H1 (cell line): ENCODE measurements around the gene MCCD1. TPM values are rescaled to one million over a fixed set of nuclear protein-coding genes. Genes with fewer than 3 reads are reported as not detected.

Source experiments
- CTCF ChIA-PET: fragments of 300-600 bp; sonication (Branson Sonifier 250); formaldehyde crosslinking; loops from one replicate; lab custom pipeline; 2021; ENCODE audit not compliant: partially characterized antibody; lab: Charles Lee
- POLR2A ChIA-PET: fragments of 300-600 bp; sonication (Branson Sonifier 250); formaldehyde crosslinking; loops from one replicate; lab custom pipeline; 2021; ENCODE audit warnings: inconsistent platforms; ENCODE audit not compliant: partially characterized antibody; lab: Charles Lee
- DNase-seq, 2 experiments: peaks; one replicate each; pipeline versions ENCODE4 v3.0.0 to v3.0.0-alpha.2; 2010 to 2022; ENCODE audit warnings: low spot score in 2 of 2, low read depth in 1 of 2, mixed read lengths in 1 of 2
- FAIRE-seq: peaks from 2 replicates; lab custom pipeline; 2011; peaks lifted over from hg19 to GRCh38; lab: Jason Lieb, UNC
- H2AFZ ChIP-seq: 2 replicates; pipeline ENCODE4 v1.8.1; 2012; ENCODE audit warnings: low read length, inconsistent platforms
- H2AK5ac ChIP-seq: 2 replicates; pipeline ENCODE4 v1.6.1; 2013; ENCODE audit warnings: low read depth, low read length
- H2BK120ac ChIP-seq: replicated peaks from 2 replicates; pipeline ENCODE3; 2013; ENCODE audit warnings: low read depth, low read length, inconsistent platforms
- H2BK12ac ChIP-seq: 2 replicates; pipeline ENCODE4 v1.6.1; 2013; ENCODE audit warnings: low read depth, low read length
- H2BK15ac ChIP-seq: 2 replicates; pipeline ENCODE4 v1.6.1; 2013; ENCODE audit warnings: low read length
- H2BK20ac ChIP-seq: 2 replicates; pipeline ENCODE4 v1.6.1; 2013; ENCODE audit warnings: low read length
- H2BK5ac ChIP-seq: 2 replicates; pipeline ENCODE4 v1.6.1; 2013; ENCODE audit warnings: low read depth, low read length
- H3K14ac ChIP-seq: 2 replicates; pipeline ENCODE4 v1.6.1; 2013; ENCODE audit warnings: inconsistent platforms; ENCODE audit not compliant: insufficient read length
- H3K18ac ChIP-seq: 2 replicates; pipeline ENCODE4 v1.6.1; 2013; ENCODE audit warnings: low read length; ENCODE audit errors: extremely low read depth
- H3K23ac ChIP-seq: 2 replicates; pipeline ENCODE4 v1.6.1; 2013; ENCODE audit warnings: inconsistent platforms; ENCODE audit not compliant: insufficient read length
- H3K23me2 ChIP-seq: 2 replicates; pipeline ENCODE4 v1.6.1; 2013; ENCODE audit warnings: low read depth, low read length
- H3K27ac ChIP-seq: 2 replicates; pipeline ENCODE4 v1.6.1; 2011; ENCODE audit warnings: low read depth, low read length, inconsistent platforms
- H3K27me3 ChIP-seq, 4 experiments: replicated peaks in 1 of 4; 1 replicate in 1 of 4; 2 replicates in 3 of 4; pipeline versions ENCODE4 v1.6.1 to v1.8.1; 2011 to 2013; ENCODE audit warnings: low read length in 3 of 4, mild to moderate bottlenecking in 3 of 4, inconsistent platforms in 2 of 4, mixed read lengths in 2 of 4, moderate library complexity in 1 of 4; ENCODE audit not compliant: control insufficient read depth in 3 of 4, insufficient read depth in 3 of 4; ENCODE audit errors: extremely low read depth in 1 of 4
- H3K36me3 ChIP-seq, 4 experiments: 2 replicates each; pipeline versions ENCODE4 v1.6.1 to v1.8.1; 2011 to 2013; ENCODE audit warnings: mild to moderate bottlenecking in 4 of 4, low read length in 3 of 4, moderate library complexity in 2 of 4, control low read depth in 1 of 4, inconsistent platforms in 1 of 4; ENCODE audit not compliant: insufficient read depth in 4 of 4, control insufficient read depth in 2 of 4
- H3K4ac ChIP-seq: replicated peaks from 2 replicates; pipeline ENCODE3; 2013; ENCODE audit warnings: low read length, low read depth, mixed read lengths, inconsistent platforms; ENCODE audit not compliant: insufficient read length
- H3K4me1 ChIP-seq, 4 experiments: replicated peaks in 1 of 4; 1 replicate in 1 of 4; 2 replicates in 3 of 4; pipeline versions ENCODE4 v1.6.1 to v1.8.1; 2011 to 2013; ENCODE audit warnings: low read length in 3 of 4, inconsistent platforms in 2 of 4, mixed read lengths in 1 of 4; ENCODE audit not compliant: insufficient read depth in 4 of 4, control insufficient read depth in 3 of 4
- H3K4me2 ChIP-seq, 2 experiments: 2 replicates each; pipeline versions ENCODE4 v1.6.1 to v1.8.1; 2011 to 2013; ENCODE audit warnings: low read depth in 2 of 2, low read length in 2 of 2, control low read depth in 1 of 2, inconsistent platforms in 1 of 2, mild to moderate bottlenecking in 1 of 2; ENCODE audit not compliant: insufficient read depth in 1 of 2
- H3K4me3 ChIP-seq, 4 experiments: fragments of 200-600, 300-600 bp in 1 of 4; sonication (generic), shearing (Covaris generic), sonication (Bioruptor Twin) in 1 of 4; 2 replicates each; pipeline versions ENCODE4 v1.5.1 to v1.8.1; 2011 to 2016; ENCODE audit warnings: low read length in 4 of 4, low read depth in 3 of 4, control low read depth in 2 of 4, inconsistent platforms in 2 of 4, mild to moderate bottlenecking in 2 of 4, mixed read lengths in 1 of 4, moderate library complexity in 1 of 4; ENCODE audit not compliant: insufficient read depth in 2 of 4; ENCODE audit errors: extremely low read depth in 1 of 4
- H3K56ac ChIP-seq: replicated peaks from 2 replicates; pipeline ENCODE3; 2013; ENCODE audit warnings: low read depth, mild to moderate bottlenecking, mixed read lengths, low read length, inconsistent platforms; ENCODE audit not compliant: insufficient read length
- H3K79me1 ChIP-seq: 2 replicates; pipeline ENCODE4 v1.6.1; 2013; ENCODE audit warnings: low read depth, low read length, control low read depth
- H3K79me2 ChIP-seq, 2 experiments: 2 replicates each; pipeline versions ENCODE4 v1.6.1 to v1.8.1; 2012 to 2013; ENCODE audit warnings: low read length in 2 of 2, mild to moderate bottlenecking in 2 of 2, inconsistent platforms in 1 of 2; ENCODE audit not compliant: insufficient read depth in 2 of 2, control insufficient read depth in 1 of 2
- H3K9ac ChIP-seq, 4 experiments: replicated peaks in 1 of 4; 1 replicate in 1 of 4; 2 replicates in 3 of 4; pipeline versions ENCODE4 v1.6.1 to v1.8.1; 2011 to 2013; ENCODE audit warnings: low read depth in 3 of 4, low read length in 3 of 4, control low read depth in 2 of 4, mild to moderate bottlenecking in 2 of 4, moderate library complexity in 2 of 4, inconsistent platforms in 1 of 4; ENCODE audit errors: extremely low read depth in 1 of 4
- H3K9me3 ChIP-seq, 2 experiments: 2 replicates each; pipeline versions ENCODE4 v1.6.1 to v1.8.1; 2012 to 2013; ENCODE audit warnings: mild to moderate bottlenecking in 2 of 2, moderate library complexity in 2 of 2, control low read depth in 1 of 2, inconsistent platforms in 1 of 2, low read depth in 1 of 2, low read length in 1 of 2, mixed read lengths in 1 of 2; ENCODE audit not compliant: insufficient read depth in 2 of 2
- H4K20me1 ChIP-seq, 2 experiments: replicated peaks in 1 of 2; 2 replicates each; pipeline versions ENCODE3 to v1.8.1; 2011 to 2013; ENCODE audit warnings: inconsistent platforms in 2 of 2, low read length in 2 of 2, mild to moderate bottlenecking in 1 of 2; ENCODE audit not compliant: insufficient read depth in 2 of 2, control insufficient read depth in 1 of 2
- H4K5ac ChIP-seq: 2 replicates; pipeline ENCODE4 v1.6.1; 2013; ENCODE audit warnings: low read length, low read depth, mixed read lengths, inconsistent platforms; ENCODE audit not compliant: insufficient read length
- H4K8ac ChIP-seq: 2 replicates; pipeline ENCODE4 v1.8.0; 2013; ENCODE audit warnings: mild to moderate bottlenecking, moderate library complexity, low read length, inconsistent platforms; ENCODE audit not compliant: insufficient read depth; ENCODE audit errors: extremely low read depth
- H4K91ac ChIP-seq: replicated peaks from 2 replicates; pipeline ENCODE3; 2013; ENCODE audit warnings: low read length, mixed read lengths, inconsistent platforms; ENCODE audit not compliant: insufficient read length
- CBX5 ChIP-seq: fragments of 300-800, 300-1000 bp; sonication (generic); IDR thresholded peaks from 2 replicates; pipeline ENCODE4 v1.7.1; 2016; ENCODE audit warnings: antibody characterized with exemption, low read length, low read depth
- CREB1 ChIP-seq: IDR thresholded peaks from 2 replicates; pipeline ENCODE4 v1.6.1; 2012; ENCODE audit warnings: inconsistent platforms
- CTCF ChIP-seq, 3 experiments: IDR thresholded peaks; 1 replicate in 2 of 3; 2 replicates in 1 of 3; pipeline versions ENCODE4 v1.5.1 to v1.6.1; 2011; ENCODE audit warnings: low read length in 3 of 3, mild to moderate bottlenecking in 3 of 3, inconsistent platforms in 2 of 3, low read depth in 1 of 3, moderate library complexity in 1 of 3; ENCODE audit not compliant: insufficient read depth in 1 of 3; ENCODE audit errors: control extremely low read depth in 1 of 3
- KDM1A ChIP-seq: fragments of 200-600, 300-600 bp; sonication (generic); IDR thresholded peaks from 2 replicates; pipeline ENCODE4 v1.7.1; 2016; ENCODE audit warnings: mild to moderate bottlenecking, low read length, borderline replicate concordance
- NRF1 ChIP-seq: IDR thresholded peaks from 2 replicates; pipeline ENCODE4 v1.6.1; 2011; ENCODE audit warnings: mild to moderate bottlenecking, low read depth, low read length, improper control_type of control experiment
- PHF8 ChIP-seq: fragments of 200-600 bp; sonication (generic); conservative IDR thresholded peaks from 2 replicates; pipeline ENCODE4 v1.7.1; 2012; ENCODE audit warnings: low read depth, mild to moderate bottlenecking, inconsistent platforms, low read length, moderate library complexity
- POU5F1 ChIP-seq: IDR thresholded peaks from 2 replicates; pipeline ENCODE4 v1.6.1; 2011; ENCODE audit warnings: low read depth, mild to moderate bottlenecking, low read length, moderate library complexity
- RXRA ChIP-seq: IDR thresholded peaks from 2 replicates; pipeline ENCODE4 v1.6.1; 2011; ENCODE audit warnings: low read depth, mild to moderate bottlenecking, low read length, moderate library complexity; ENCODE audit not compliant: insufficient read depth
- SRF ChIP-seq: IDR thresholded peaks from 2 replicates; pipeline ENCODE4 v1.6.1; 2011; ENCODE audit warnings: mild to moderate bottlenecking, low read depth, low read length, moderate library complexity
- SUZ12 ChIP-seq: fragments of 200-600 bp; sonication (generic); IDR thresholded peaks from 2 replicates; pipeline ENCODE4 v1.6.1; 2012; ENCODE audit warnings: mild to moderate bottlenecking, inconsistent platforms, low read length, moderate library complexity, mixed read lengths
- TAF1 ChIP-seq: IDR thresholded peaks from 2 replicates; pipeline ENCODE4 v1.6.1; 2011; ENCODE audit warnings: mild to moderate bottlenecking, low read depth, low read length
- YY1 ChIP-seq: IDR thresholded peaks from 2 replicates; pipeline ENCODE4 v1.6.1; 2011; ENCODE audit warnings: low read depth, mild to moderate bottlenecking, low read length
- WGBS, 2 experiments: shearing (Covaris generic) in 1 of 2; methylation state at CpG; one replicate each; pipeline versions ENCODE4 v1.1.6 to v1.1.7; 2013 to 2015; ENCODE audit warnings: low lambda C conversion rate in 2 of 2, mixed read lengths in 2 of 2, inconsistent platforms in 1 of 2, low coverage in 1 of 2, missing lambda C conversion rate in 1 of 2; ENCODE audit not compliant: insufficient replicate concordance in 2 of 2, insufficient coverage in 1 of 2, insufficient read length in 1 of 2; ENCODE audit errors: extremely low coverage in 1 of 2, missing lambda C conversion rate in 1 of 2; 5-methylcytosine and 5-hydroxymethylcytosine counted together
- polyA plus RNA-seq, 7 experiments: library from polyadenylated mRNA; depleted of rRNA in 3 of 7; stranded (reverse) in 5 of 7; unstranded in 2 of 7; fragments of >200 nt in 5 of 7; fragments of 200-250 nt in 2 of 7; gene quantifications; 1 replicate in 5 of 7; 2 replicates in 1 of 7; 4 replicates in 1 of 7; pipeline versions ENCODE4 v1.2.1 to v1.2.3, GENCODE V29; 2011 to 2013; ENCODE audit warnings: missing spikeins in 2 of 7, mixed read lengths in 2 of 7
- total RNA-seq: library from RNA; stranded (reverse); fragmentation: NEBNext Ultra II Directional; extraction: Animal tissue kit (Norgen Biotek cat#: 25700); gene quantifications from 2 replicates; pipeline ENCODE4 v1.2.1, GENCODE V29; 2021

Gene MCCD1
- total and polyA plus RNA-seq, 2 of the 8 experiments (the other 6 are each of a cell fraction or from before 2014, with no cell fraction given): not detected

GRCh38 chr6:31579119-31579505 lies 50.4 kb downstream of the MCCD1 start:
- no peak overlapping the region for H3K4me3 ChIP-seq
- H3K23ac ChIP-seq: no peak overlapping the region
- POLR2A ChIA-PET: interaction anchor here (1.6 to 12.2 kb wide), 5 partner anchors 10 to 82 kb away, joined by 4 to 110 read pairs (median 5); partner anchors contain the start of genes ATP6V1G2, C6orf47 and NFKBIL1
- no peak overlapping the region for H2BK20ac ChIP-seq
- H4K8ac ChIP-seq: no peak overlapping the region
- H3K9ac ChIP-seq: no peak overlapping the region
- no peak overlapping the region for H3K4me2 ChIP-seq
- no peaks in the 10 kb centered on the region for H3K36me3 ChIP-seq
- H2BK15ac ChIP-seq: no peak overlapping the region
- peaks cover 0 to 8% (median 7%) of the 10 kb centered on the region in 4 experiments; a peak in 5 of 7 replicates for H3K27me3 ChIP-seq
- no peak overlapping the region for H2BK12ac ChIP-seq
- no peak overlapping the region for H2BK120ac ChIP-seq
- H3K27ac ChIP-seq: no peak overlapping the region
- no peak overlapping the region for H2BK5ac ChIP-seq
- no peak overlapping the region for H2AFZ ChIP-seq
- no peaks in the 10 kb centered on the region for H3K9me3 ChIP-seq
- H3K14ac ChIP-seq: no peak overlapping the region
- H2AK5ac ChIP-seq: no peak overlapping the region
- no peak for FAIRE-seq
- CTCF ChIA-PET: interaction anchor here (0.6 to 19.2 kb wide), 6 partner anchors 10 to 39 kb away, joined by 3 to 640 read pairs (median 34); partner anchors contain the start of genes ATP6V1G2, LST1, LTB and NCR3
- no peaks in the 10 kb centered on the region for H3K79me2 ChIP-seq
- H4K20me1 ChIP-seq: no peaks in the 10 kb centered on the region
- no peak overlapping the region for H4K91ac ChIP-seq
- no peak overlapping the region for H3K18ac ChIP-seq
- peaks cover 9% of the 10 kb centered on the region; the same call in 1 of the 2 replicates for H3K23me2 ChIP-seq
- 84% methylated on average over 3 of the region's 3 CpGs; no CpG with 5 or more reads in 1 of the 2 experiments for WGBS, 2 experiments
- H3K4me1 ChIP-seq: peaks cover 0 to 6% (median 6%) of the 10 kb centered on the region in 4 experiments; a peak in 6 of 7 replicates
- H3K56ac ChIP-seq: no peak overlapping the region
- DNase-seq: no peak
- no peaks in the 10 kb centered on the region for H3K79me1 ChIP-seq
- H3K4ac ChIP-seq: no peak overlapping the region
- H4K5ac ChIP-seq: no peak overlapping the region
- TF ChIP-seq PHF8 (no peak), CBX5 (no peak), POU5F1 (no peak), TAF1 (no peak), NRF1 (no peak), CREB1 (no peak), RXRA (no peak), KDM1A (no peak), SUZ12 (no peak), SRF (no peak), CTCF (IDR thresholded peaks at IDR 0.05; ENCODE audit: control extremely low read depth in 1 of 3, insufficient read depth in 1 of 3, low read depth in 1 of 3, low read length in 3 of 3) (no peak), YY1 (no peak)
